Cortex of kidney (tissue), 1 donor: ENCODE data around the gene MYO7B.

Source experiments
- DNase-seq: peaks from one replicate; lab custom pipeline; 2025; lab: John Stamatoyannopoulos, UW

Gene MYO7B

GRCh38 chr2:127626175-127626574, 90.7 kb downstream of the MYO7B start:
- no peak for DNase-seq

DNA sequence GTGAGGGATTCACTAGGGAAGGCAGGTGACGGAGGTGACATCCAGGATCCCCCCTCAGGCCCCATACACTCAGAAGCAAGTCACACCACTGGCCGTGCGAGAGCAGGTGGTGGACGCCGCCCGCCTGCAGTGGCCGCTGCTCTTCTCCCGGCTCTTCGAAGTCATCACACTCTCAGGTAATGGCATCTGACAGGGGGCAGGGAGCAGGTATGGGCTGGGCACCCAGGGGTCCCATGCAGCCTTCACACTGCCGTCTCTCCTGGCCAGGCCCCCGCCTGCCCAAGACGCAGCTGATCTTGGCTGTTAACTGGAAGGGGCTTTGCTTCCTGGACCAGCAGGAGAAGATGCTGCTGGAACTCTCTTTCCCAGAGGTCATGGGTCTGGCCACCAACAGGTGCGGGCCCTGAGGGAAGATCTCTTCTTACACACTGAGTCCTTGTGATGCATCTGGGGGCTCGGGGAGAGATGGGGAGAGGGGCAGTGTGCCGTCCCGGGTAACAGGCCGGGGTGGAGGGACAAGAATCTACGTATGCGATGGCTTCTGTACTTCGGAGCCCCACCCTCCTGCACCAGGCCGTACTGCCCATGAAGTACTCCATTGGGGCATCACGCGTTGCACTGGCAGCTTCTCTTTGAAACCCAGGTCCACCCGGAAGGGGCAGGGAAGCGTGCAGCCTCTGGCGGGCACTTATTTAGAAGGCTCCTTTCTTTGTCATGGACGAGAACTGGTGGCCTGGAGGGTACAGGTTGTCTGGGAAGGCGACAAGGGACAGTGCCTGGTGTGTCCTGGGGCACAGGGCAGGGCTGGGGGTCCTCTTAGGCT, 91.6 kb downstream of the MYO7B start:
- no peak for DNase-seq

- DNase-seq, result no peak
Measured at GRCh38 chr2:127627740-127628571, 92.5 kb downstream of the MYO7B start.

- no peak for DNase-seq
Measured at GRCh38 chr2:127628767-127629614, 93.5 kb downstream of the MYO7B start.

DNA sequence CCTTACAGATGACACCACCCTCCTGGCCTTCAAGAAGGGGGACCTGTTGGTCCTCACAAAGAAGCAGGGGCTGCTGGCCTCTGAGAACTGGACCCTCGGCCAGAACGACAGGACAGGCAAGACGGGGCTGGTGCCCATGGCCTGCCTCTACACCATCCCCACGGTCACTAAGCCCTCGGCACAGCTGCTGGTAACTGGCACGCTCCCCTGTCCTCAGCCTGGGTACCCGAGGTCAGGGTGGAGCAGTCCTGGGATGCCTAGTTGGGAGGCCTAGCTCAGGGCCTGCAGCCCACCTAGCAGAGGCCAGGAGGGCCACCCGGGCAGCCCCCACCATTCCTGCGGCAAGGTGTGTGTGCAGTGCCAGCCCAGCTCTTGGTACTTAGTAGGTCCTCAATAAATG, 94.2 kb downstream of the MYO7B start:
- DNase-seq, result no peak

DNA sequence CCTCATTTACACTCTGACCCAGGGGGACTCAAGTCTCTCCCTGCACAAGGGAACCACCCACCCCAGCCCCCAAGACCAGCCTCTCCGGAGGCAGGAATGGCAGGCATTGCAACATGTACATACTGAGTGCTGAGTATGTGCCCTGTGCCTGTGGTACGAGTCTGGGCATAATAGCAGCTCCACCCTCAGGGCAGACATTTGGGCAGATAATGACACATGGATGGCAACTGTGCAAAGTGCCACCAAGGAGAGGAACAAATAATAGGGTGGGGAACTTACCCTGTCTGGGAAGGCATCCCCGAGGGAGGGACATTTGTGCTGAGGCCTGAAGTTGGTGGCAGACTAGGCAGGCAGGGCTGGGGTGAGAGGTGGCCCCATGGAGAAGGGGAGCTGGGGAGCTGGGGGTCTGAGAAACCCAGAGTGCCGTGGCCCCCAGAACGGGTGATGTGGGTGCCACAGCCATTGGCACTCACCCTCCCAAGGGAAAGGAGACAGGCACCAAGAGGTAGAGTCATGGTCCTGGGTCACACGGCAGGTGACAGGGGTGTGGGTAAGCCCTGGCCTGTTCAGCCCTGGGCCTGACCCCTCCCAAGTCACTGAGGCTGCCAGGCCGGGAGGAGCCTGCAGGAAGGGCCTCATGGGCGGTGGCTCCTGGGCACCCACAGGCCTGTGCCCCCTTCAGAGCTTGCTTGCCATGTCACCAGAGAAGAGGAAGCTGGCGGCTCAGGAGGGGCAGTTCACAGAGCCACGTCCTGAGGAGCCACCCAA, 94.8 kb downstream of the MYO7B start:
- no peak for DNase-seq

DNA sequence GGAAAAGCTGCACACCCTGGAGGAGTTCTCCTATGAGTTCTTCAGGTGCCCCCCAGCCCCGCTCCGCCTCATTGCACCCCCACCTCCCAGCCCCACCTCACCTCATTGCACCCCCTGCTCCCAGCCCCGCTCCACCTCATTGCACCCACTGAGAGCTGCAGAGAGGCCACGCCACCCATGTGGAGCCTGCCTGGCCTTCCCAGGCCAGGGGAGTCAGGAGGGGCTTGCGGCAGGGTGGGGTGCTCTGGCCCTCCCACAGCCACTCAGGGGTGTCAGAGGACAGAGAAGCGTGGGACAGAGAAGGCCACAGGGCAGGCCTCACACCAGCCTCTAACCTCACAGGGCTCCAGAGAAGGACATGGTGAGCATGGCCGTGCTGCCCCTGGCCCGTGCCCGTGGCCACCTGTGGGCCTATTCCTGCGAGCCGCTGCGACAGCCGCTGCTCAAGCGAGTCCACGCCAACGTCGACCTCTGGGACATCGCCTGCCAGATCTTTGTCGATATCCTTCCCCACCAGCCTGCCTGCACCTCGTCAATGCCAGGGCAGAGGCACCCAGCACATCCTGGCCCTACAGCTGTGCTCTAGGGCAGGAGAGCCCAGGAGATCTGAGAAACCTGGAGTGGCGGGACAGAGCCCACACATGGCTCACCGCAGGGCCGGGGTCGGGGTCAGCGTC, 95.5 kb downstream of the MYO7B start:
- DNase-seq, result no peak

DNA sequence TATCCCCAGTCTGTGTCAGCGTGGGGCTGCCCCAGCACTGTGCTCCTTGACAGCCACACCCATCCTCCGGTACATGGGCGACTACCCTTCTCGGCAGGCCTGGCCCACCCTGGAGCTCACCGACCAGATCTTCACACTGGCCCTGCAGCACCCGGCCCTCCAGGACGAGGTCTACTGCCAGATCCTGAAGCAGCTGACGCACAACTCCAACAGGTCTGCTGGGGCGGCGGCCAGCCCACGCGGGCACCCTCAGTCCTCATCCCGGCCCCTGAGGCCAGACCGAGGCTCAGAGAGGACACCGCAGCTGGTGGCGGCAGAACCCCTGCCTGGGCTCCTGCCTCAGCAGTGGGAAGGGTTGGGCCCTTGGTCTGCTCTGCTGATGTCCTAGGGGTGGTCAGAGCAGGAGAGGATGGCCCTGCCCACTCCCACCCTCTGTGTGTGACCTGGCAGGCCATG, 96.1 kb downstream of the MYO7B start:
- DNase-seq, result no peak

- no peak for DNase-seq
Measured at GRCh38 chr2:127631997-127632581, 96.6 kb downstream of the MYO7B start.

GRCh38 chr2:127632592-127633489, 97.4 kb downstream of the MYO7B start:
- DNase-seq, result no peak

- no peak for DNase-seq
Measured at GRCh38 chr2:127633556-127634065, 98.1 kb downstream of the MYO7B start.

- no peak for DNase-seq
Measured at GRCh38 chr2:127634066-127634617, 98.7 kb downstream of the MYO7B start.

DNA sequence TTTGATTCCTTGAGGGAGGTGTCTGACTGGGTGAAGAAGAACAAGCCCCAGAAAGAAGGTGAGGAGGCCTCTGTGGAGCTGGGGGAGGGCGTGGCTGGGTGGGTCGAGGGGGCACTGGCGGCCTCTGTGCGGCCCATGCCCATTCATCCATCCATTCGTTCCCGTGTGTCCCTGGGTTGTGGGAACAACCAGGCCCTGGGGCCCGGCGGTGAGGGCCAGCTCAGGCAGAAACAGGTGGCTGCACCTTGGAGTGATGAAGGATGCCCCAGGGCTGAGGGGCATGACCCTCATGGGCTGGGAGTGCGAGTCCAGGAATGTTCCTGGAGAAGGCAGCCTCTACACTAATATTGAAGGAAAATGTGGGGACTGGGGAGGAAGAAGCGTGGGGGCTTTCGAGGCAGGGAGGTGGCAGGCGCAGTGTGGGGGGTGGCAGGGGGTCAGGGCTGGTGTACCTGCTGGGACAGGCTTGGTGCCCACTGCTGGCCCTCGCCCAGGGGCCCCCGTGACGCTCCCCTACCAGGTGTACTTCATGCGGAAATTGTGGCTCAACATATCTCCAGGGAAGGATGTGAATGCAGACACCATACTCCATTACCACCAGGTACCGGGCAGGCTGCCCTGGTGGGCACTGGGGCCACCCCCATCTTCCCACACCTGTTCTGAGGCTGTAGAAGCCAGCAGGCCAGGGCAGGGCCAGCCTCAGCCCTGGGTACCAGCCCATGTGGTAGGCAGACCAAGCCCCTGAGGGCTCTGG, 99.3 kb downstream of the MYO7B start:
- DNase-seq, result no peak

DNA sequence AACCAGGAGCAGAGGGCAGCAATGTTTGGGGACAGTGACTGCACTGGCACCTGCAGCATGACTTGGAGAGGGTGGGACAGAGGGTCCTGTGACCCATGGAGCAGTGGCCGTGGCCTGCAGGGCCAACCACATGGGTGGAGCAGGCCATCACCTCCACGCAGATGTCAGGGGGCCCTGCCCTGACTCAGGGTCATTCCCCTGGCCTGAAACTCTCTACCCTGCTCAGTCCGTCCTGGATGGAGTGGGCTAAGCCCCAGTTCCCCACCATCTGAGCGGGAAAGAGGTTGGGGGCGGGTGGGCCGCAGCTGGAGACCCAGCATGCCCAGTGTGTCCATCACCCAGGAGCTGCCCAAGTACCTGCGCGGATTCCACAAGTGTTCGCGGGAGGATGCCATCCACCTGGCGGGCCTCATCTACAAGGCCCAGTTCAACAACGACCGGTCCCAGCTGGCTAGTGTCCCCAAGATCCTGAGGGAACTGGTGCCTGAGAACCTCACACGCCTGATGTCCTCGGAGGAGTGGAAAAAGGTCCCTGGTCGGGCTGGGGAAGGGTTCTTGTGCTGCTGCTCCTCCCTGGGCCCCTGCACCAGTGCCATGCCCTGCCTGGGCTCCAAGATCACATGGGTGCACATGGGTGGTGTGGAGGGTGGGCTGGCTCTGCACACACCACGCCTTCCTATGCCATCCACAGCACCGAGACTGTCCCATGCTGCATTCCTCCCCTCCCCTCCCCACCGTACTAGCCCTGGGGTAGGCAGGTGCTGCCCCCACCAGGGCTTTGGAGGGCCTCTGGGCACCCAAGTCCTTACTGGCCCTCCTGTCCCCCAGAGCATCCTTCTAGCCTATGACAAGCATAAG, 100.1 kb downstream of the MYO7B start:
- no peak for DNase-seq

- DNase-seq, result no peak
Measured at GRCh38 chr2:127636248-127637235, 101.1 kb downstream of the MYO7B start.

- DNase-seq, result no peak
Measured at GRCh38 chr2:127637236-127637630, 101.8 kb downstream of the MYO7B start.
